ENCODE data around the gene CTTN.

Gene CTTN

DNA sequence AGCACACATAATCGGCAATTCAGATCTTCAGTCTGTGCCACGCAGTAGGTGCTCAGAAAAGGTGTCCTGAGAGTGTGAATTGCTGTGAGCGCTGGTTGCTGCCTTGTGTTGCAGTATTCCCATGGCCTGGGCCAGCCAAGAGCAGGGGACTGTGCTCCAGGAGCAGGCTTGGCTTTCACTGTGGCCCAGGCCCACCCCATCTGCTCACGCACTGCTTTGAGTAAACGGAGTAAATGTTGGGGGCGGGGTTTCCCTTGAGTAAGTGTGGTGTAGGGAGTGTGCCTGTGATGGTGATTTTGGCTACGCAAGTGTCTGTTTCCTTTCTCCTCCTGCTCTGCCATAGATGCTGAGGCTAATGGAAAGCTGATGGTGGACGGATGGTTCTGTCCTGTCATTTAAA is 2.3 kb downstream of the CTTN start:
- Histone ChIP-seq H3K4me1 (ENCODE audit: control insufficient read depth, low read depth, low read length) (peaks cover 8% of the 10 kb centered on the region), H3K18ac (ENCODE audit: low read length) (no peak overlapping the region), H2BK5ac (ENCODE audit: low read length) (no peak overlapping the region), H2BK120ac (ENCODE audit: low read depth, low read length) (no peak overlapping the region), H3K23ac (ENCODE audit: low read length) (peak overlapping the region; percentile 89), H3K56ac (ENCODE audit: low read length) (peak overlapping the region; percentile 56), H3K27ac (ENCODE audit: low read depth, low read length) (no peak overlapping the region), H2AK5ac (ENCODE audit: low read length) (no peak overlapping the region), H3K4me2 (ENCODE audit: low read length) (no peak overlapping the region), H2BK15ac (replicated peaks; ENCODE audit: low read depth) (no peak overlapping the region), H3K4ac (ENCODE audit: low read depth, low read length) (no peak overlapping the region), H3K4me3 (ENCODE audit: low read length) (no peak overlapping the region), H3K27me3 (ENCODE audit: insufficient read depth, low read length, poor library complexity) (no peaks in the 10 kb centered on the region), H3K9ac (ENCODE audit: low read length) (peak overlapping the region; percentile 13), H3K79me1 (ENCODE audit: low read length) (peaks cover 30% of the 10 kb centered on the region), H4K8ac (ENCODE audit: low read depth, low read length) (no peak overlapping the region), H3K79me2 (ENCODE audit: control insufficient read depth, insufficient read depth, low read length) (peaks cover 62% of the 10 kb centered on the region), H4K5ac (ENCODE audit: low read length) (no peak overlapping the region), H3K36me3 (ENCODE audit: control insufficient read depth, insufficient read depth, low read length) (peaks cover 2% of the 10 kb centered on the region)
- no peak for DNase-seq
- WGBS (ENCODE audit: extremely low coverage, insufficient coverage, low lambda C conversion rate): no CpG with 5 or more reads among the region's 8 CpGs

DNA sequence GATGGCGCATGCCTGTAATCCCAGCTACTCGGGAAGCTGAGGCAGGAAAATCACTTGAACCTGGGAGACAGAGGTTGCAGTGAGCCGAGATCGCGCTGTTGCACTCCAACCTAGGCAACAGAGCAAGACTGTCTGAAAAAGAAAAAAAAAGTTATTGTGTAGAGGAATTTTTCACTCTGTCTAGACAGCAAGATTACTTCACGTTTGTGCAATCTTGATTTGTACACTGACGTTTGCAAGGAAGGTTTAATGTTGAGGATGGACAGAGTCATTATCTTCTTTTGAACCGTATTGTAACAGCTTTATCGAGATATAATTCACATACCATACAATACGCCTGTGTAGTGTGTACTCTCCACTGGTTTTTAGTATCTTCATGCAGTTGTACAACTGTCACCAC is 3.7 kb downstream of the CTTN start:
- H3K79me2 ChIP-seq (ENCODE audit: control insufficient read depth, insufficient read depth, low read length): peaks cover 65% of the 10 kb centered on the region
- H3K36me3 ChIP-seq (ENCODE audit: control insufficient read depth, insufficient read depth, low read length): peaks cover 6% of the 10 kb centered on the region
- DNase-seq: no peak
- H3K4me2 ChIP-seq (ENCODE audit: low read length): no peak overlapping the region
- no peak overlapping the region for H2BK15ac ChIP-seq (replicated peaks; ENCODE audit: low read depth)
- no peak overlapping the region for H3K4ac ChIP-seq (ENCODE audit: low read depth, low read length)
- H3K79me1 ChIP-seq (ENCODE audit: low read length): peaks cover 32% of the 10 kb centered on the region
- H2AK5ac ChIP-seq (ENCODE audit: low read length): no peak overlapping the region
- no CpG with 5 or more reads among the region's 10 CpGs for WGBS (ENCODE audit: extremely low coverage, insufficient coverage, low lambda C conversion rate)
- no peak overlapping the region for H2BK120ac ChIP-seq (ENCODE audit: low read depth, low read length)
- H4K8ac ChIP-seq (ENCODE audit: low read depth, low read length): no peak overlapping the region
- no peak overlapping the region for H3K9ac ChIP-seq (ENCODE audit: low read length)
- H2BK5ac ChIP-seq (ENCODE audit: low read length): no peak overlapping the region
- H3K56ac ChIP-seq (ENCODE audit: low read length): no peak overlapping the region
- peaks cover 8% of the 10 kb centered on the region for H3K4me1 ChIP-seq (ENCODE audit: control insufficient read depth, low read depth, low read length)
- H3K23ac ChIP-seq (ENCODE audit: low read length): peak overlapping the region; percentile 10
- H3K27me3 ChIP-seq (ENCODE audit: insufficient read depth, low read length, poor library complexity): no peaks in the 10 kb centered on the region
- H4K5ac ChIP-seq (ENCODE audit: low read length): no peak overlapping the region
- no peak overlapping the region for H3K4me3 ChIP-seq (ENCODE audit: low read length)
- H3K18ac ChIP-seq (ENCODE audit: low read length): no peak overlapping the region
- H3K27ac ChIP-seq (ENCODE audit: low read depth, low read length): no peak overlapping the region

DNA sequence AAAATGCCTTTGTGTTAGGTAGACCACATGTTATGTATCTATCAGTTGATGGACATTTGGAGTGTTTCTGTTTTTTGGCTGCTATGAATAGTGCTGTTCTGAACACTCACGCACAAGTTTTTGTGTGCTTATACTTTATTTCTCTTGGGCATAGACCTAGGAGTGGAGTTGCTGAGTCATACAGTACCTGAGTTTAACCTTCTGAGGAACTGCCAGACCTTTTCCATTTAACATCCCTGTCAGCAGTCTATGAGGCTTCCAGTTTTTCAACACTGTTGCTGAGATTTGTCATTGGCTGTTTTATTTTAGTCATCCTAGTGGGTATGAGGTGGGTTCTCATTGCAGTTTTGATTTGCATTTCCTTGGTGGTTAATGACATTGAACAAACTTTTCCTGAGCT is 4.4 kb downstream of the CTTN start:
- H3K79me2 ChIP-seq (ENCODE audit: control insufficient read depth, insufficient read depth, low read length): peaks cover 62% of the 10 kb centered on the region
- no peak overlapping the region for H3K23ac ChIP-seq (ENCODE audit: low read length)
- peaks cover 31% of the 10 kb centered on the region for H3K79me1 ChIP-seq (ENCODE audit: low read length)
- no peak overlapping the region for H4K5ac ChIP-seq (ENCODE audit: low read length)
- H3K4me1 ChIP-seq (ENCODE audit: control insufficient read depth, low read depth, low read length): peaks cover 6% of the 10 kb centered on the region
- no peak overlapping the region for H2BK5ac ChIP-seq (ENCODE audit: low read length)
- no peak for DNase-seq
- H3K56ac ChIP-seq (ENCODE audit: low read length): peak overlapping the region; percentile 46
- WGBS (ENCODE audit: extremely low coverage, insufficient coverage, low lambda C conversion rate): no CpG with 5 or more reads among the region's 1 CpG
- peaks cover 8% of the 10 kb centered on the region for H3K36me3 ChIP-seq (ENCODE audit: control insufficient read depth, insufficient read depth, low read length)
- no peak overlapping the region for H2AK5ac ChIP-seq (ENCODE audit: low read length)
- H3K27me3 ChIP-seq (ENCODE audit: insufficient read depth, low read length, poor library complexity): no peaks in the 10 kb centered on the region
- no peak overlapping the region for H3K27ac ChIP-seq (ENCODE audit: low read depth, low read length)
- no peak overlapping the region for H3K4me2 ChIP-seq (ENCODE audit: low read length)
- H3K4me3 ChIP-seq (ENCODE audit: low read length): no peak overlapping the region
- no peak overlapping the region for H4K8ac ChIP-seq (ENCODE audit: low read depth, low read length)
- H3K18ac ChIP-seq (ENCODE audit: low read length): no peak overlapping the region
- H3K9ac ChIP-seq (ENCODE audit: low read length): no peak overlapping the region
- no peak overlapping the region for H2BK120ac ChIP-seq (ENCODE audit: low read depth, low read length)
- H3K4ac ChIP-seq (ENCODE audit: low read depth, low read length): no peak overlapping the region
- no peak overlapping the region for H2BK15ac ChIP-seq (replicated peaks; ENCODE audit: low read depth)

DNA sequence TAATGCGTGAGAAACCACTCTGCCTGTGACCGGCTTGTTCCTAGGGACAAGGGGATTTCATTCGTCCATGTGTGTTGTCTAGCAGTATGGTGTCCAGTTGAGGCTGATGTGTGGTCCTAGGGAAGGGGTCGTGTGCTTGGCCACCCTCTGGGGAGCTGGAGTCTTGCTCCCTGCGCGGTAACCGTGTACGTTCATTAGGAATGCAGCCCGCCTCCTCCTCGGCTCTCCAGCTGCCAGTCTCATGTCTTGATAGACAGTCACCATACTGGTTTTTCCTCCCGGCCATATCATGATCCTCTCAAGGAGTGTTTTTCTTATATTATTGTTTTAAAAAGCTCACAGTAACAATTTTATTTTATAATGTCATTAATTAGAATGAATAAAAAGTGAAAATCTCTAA is 5.9 kb downstream of the CTTN start:
- no peak overlapping the region for H3K4ac ChIP-seq (ENCODE audit: low read depth, low read length)
- H2BK5ac ChIP-seq (ENCODE audit: low read length): no peak overlapping the region
- H3K27me3 ChIP-seq (ENCODE audit: insufficient read depth, low read length, poor library complexity): no peaks in the 10 kb centered on the region
- no CpG with 5 or more reads among the region's 11 CpGs for WGBS (ENCODE audit: extremely low coverage, insufficient coverage, low lambda C conversion rate)
- no peak overlapping the region for H2BK120ac ChIP-seq (ENCODE audit: low read depth, low read length)
- H3K27ac ChIP-seq (ENCODE audit: low read depth, low read length): no peak overlapping the region
- H2BK15ac ChIP-seq (replicated peaks; ENCODE audit: low read depth): no peak overlapping the region
- H4K5ac ChIP-seq (ENCODE audit: low read length): no peak overlapping the region
- H3K79me1 ChIP-seq (ENCODE audit: low read length): peaks cover 32% of the 10 kb centered on the region
- H4K8ac ChIP-seq (ENCODE audit: low read depth, low read length): no peak overlapping the region
- peaks cover 54% of the 10 kb centered on the region for H3K79me2 ChIP-seq (ENCODE audit: control insufficient read depth, insufficient read depth, low read length)
- no peak overlapping the region for H3K4me3 ChIP-seq (ENCODE audit: low read length)
- no peak overlapping the region for H3K56ac ChIP-seq (ENCODE audit: low read length)
- peaks cover 14% of the 10 kb centered on the region for H3K36me3 ChIP-seq (ENCODE audit: control insufficient read depth, insufficient read depth, low read length)
- H3K4me1 ChIP-seq (ENCODE audit: control insufficient read depth, low read depth, low read length): peaks cover 6% of the 10 kb centered on the region
- DNase-seq: no peak
- H3K18ac ChIP-seq (ENCODE audit: low read length): no peak overlapping the region
- no peak overlapping the region for H2AK5ac ChIP-seq (ENCODE audit: low read length)
- no peak overlapping the region for H3K9ac ChIP-seq (ENCODE audit: low read length)
- H3K4me2 ChIP-seq (ENCODE audit: low read length): no peak overlapping the region
- no peak overlapping the region for H3K23ac ChIP-seq (ENCODE audit: low read length)

DNA sequence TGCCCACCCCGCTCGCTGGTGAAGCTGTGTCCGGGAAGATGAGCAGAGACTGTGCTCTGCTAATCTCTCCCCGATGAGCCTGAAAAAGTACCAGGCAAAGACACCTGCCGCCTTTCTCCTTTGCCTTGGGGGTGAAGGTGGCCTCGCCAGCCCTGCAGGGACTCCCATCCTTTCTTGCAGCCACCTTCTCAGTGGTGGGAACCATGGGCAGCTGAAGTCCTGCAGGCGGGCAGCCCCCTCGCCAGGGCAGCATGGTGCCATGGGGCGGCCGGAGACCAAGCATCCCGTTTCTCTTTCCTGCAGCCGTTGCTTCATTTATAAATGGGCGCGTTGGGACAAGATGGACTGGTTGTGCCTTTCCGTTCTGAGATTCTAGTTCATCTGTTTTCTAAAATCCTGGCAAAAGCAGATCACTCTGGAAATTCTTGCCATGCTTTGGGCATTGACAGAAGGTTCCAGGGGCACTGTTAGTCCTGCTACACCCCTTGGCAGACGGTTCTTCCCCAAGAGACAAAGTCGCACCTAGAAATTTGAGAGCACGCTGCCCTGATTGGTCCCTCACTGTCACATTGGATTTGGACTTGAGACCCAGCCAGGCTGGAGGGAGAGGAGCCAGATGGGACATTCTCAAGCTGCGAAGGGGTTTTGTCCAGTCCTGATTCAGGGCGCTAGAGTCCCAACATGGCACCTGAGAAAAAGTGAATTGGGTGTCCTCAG is 7.5 kb downstream of the CTTN start:
- Histone ChIP-seq H3K79me2 (ENCODE audit: control insufficient read depth, insufficient read depth, low read length) (peaks cover 39% of the 10 kb centered on the region), H3K56ac (ENCODE audit: low read length) (no peak overlapping the region), H3K4ac (ENCODE audit: low read depth, low read length) (no peak overlapping the region), H3K23ac (ENCODE audit: low read length) (no peak overlapping the region), H3K27me3 (ENCODE audit: insufficient read depth, low read length, poor library complexity) (no peaks in the 10 kb centered on the region), H3K4me2 (ENCODE audit: low read length) (no peak overlapping the region), H2BK120ac (ENCODE audit: low read depth, low read length) (no peak overlapping the region), H3K4me1 (ENCODE audit: control insufficient read depth, low read depth, low read length) (peaks cover 2% of the 10 kb centered on the region), H2AK5ac (ENCODE audit: low read length) (no peak overlapping the region), H4K5ac (ENCODE audit: low read length) (no peak overlapping the region), H3K4me3 (ENCODE audit: low read length) (no peak overlapping the region), H3K9ac (ENCODE audit: low read length) (no peak overlapping the region), H3K27ac (ENCODE audit: low read depth, low read length) (no peak overlapping the region), H3K79me1 (ENCODE audit: low read length) (peaks cover 22% of the 10 kb centered on the region), H4K8ac (ENCODE audit: low read depth, low read length) (no peak overlapping the region), H3K18ac (ENCODE audit: low read length) (no peak overlapping the region), H2BK5ac (ENCODE audit: low read length) (no peak overlapping the region), H2BK15ac (replicated peaks; ENCODE audit: low read depth) (no peak overlapping the region), H3K36me3 (ENCODE audit: control insufficient read depth, insufficient read depth, low read length) (peaks cover 26% of the 10 kb centered on the region)
- no CpG with 5 or more reads among the region's 20 CpGs for WGBS (ENCODE audit: extremely low coverage, insufficient coverage, low lambda C conversion rate)
- DNase-seq: no peak

DNA sequence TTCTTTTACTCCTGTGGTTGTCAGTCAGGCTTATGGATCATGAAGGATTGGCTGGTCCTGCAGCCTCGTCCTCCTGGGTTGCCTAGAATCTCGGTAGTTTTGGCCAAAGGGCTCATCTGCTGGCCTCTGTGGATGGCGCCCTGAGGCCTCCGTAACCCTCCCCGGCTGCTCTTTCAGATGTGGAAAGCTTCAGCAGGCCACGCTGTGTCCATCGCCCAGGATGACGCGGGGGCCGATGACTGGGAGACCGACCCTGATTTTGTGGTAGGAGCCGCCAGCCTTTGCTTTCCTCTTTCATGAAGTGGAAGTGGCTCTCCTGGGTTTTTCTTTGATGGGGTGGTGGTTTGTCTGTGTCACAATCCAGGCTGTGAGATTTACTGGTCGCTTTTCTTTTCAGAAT is 8.8 kb downstream of the CTTN start:
- Histone ChIP-seq H3K56ac (ENCODE audit: low read length) (no peak overlapping the region), H3K4me3 (ENCODE audit: low read length) (no peak overlapping the region), H3K4me1 (ENCODE audit: control insufficient read depth, low read depth, low read length) (peaks cover 2% of the 10 kb centered on the region), H4K5ac (ENCODE audit: low read length) (no peak overlapping the region), H3K9ac (ENCODE audit: low read length) (no peak overlapping the region), H3K23ac (ENCODE audit: low read length) (no peak overlapping the region), H2BK120ac (ENCODE audit: low read depth, low read length) (no peak overlapping the region), H3K27me3 (ENCODE audit: insufficient read depth, low read length, poor library complexity) (no peaks in the 10 kb centered on the region), H2BK15ac (replicated peaks; ENCODE audit: low read depth) (no peak overlapping the region), H3K4ac (ENCODE audit: low read depth, low read length) (no peak overlapping the region), H3K36me3 (ENCODE audit: control insufficient read depth, insufficient read depth, low read length) (peaks cover 36% of the 10 kb centered on the region), H3K79me2 (ENCODE audit: control insufficient read depth, insufficient read depth, low read length) (peaks cover 28% of the 10 kb centered on the region), H3K18ac (ENCODE audit: low read length) (no peak overlapping the region), H3K27ac (ENCODE audit: low read depth, low read length) (no peak overlapping the region), H2BK5ac (ENCODE audit: low read length) (no peak overlapping the region), H4K8ac (ENCODE audit: low read depth, low read length) (no peak overlapping the region), H3K4me2 (ENCODE audit: low read length) (no peak overlapping the region), H3K79me1 (ENCODE audit: low read length) (peaks cover 22% of the 10 kb centered on the region), H2AK5ac (ENCODE audit: low read length) (no peak overlapping the region)
- DNase-seq: no peak
- no CpG with 5 or more reads among the region's 13 CpGs for WGBS (ENCODE audit: extremely low coverage, insufficient coverage, low lambda C conversion rate)
